Measurements from ENCODE around the gene CD82. TPM values are rescaled to one million over a fixed set of nuclear protein-coding genes. Genes with fewer than 3 reads are reported as not detected.
"Not testable (repeated sequence)": the region's sequence is repeated elsewhere in the genome, so short reads cannot be mapped to it uniquely, and the experiment has no call there.

CD82 gene
- total RNA-seq, 1 donor from 2014 or later: 79.9 TPM

- DNase-seq (ENCODE audit: extremely low read depth, low read depth, low spot score): no peak
Measured at GRCh38 chr11:44658506-44658850, 93.0 kb downstream of the CD82 start.

DNA sequence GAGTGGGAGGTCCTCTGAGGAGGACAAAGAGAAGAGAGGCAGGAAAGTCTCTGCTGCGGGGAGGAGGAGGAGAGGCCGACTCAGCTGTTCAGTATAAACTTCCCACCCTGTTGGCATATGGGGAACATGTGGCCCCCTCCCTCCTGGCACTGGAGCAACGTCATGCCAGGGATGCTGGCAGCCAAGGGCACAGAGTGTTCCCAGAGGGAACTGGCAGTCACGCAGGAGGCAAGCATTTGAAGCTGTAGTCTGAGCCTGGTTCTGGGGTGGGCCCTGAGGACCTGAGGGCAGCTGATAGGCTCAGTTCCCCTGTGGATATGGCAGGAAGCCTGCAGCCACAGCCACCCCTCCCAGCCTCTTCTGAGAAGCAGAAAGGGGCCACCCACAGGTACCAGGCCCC lies 94.2 kb downstream of the CD82 start:
- DNase-seq (ENCODE audit: extremely low read depth, low read depth, low spot score): no peak

GRCh38 chr11:44660535-44660934 lies 95.1 kb downstream of the CD82 start:
- not testable (repeated sequence) for DNase-seq (ENCODE audit: extremely low read depth, low read depth, low spot score)

DNA sequence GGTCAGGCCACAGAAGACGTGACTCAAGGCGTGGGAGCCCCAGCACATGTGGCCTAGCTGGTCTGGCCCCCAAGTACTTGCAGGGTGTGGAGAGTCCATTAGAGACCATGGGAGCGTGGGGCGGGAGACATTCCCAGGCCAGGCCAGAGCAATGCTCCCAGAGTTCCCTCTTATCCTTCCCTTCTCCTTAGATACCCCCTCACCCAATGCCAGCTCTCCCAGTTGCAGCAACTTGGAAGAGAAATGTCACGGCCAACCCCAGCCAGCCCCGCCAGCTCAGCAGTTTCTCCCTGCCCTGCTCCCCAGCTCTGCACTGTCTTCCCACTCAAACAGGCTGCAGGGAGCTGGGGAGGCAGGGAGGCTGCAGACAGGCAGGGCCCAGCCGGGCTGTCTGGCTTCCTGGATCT lies 95.9 kb downstream of the CD82 start:
- no peak for DNase-seq (ENCODE audit: extremely low read depth, low read depth, low spot score)

Other genes starting within 250 kb of the CD82 start
- gene TSPAN18, start 161.3 kb downstream of the CD82 start, total RNA-seq: 31.8 and 128 TPM in 2 replicates

Measured in glomerular endothelial cell (primary cell).